GM23338 (cell line): ENCODE data around the gene AP1B1. TPM values are rescaled to one million over a fixed set of nuclear protein-coding genes. Genes with fewer than 3 reads are reported as not detected.

ENCODE experiments used
- ATAC-seq: fragments of 200-7000 bp; cut with Tn5 transposase; 3 replicates; pipeline ENCODE4 v1.9.1; 2020
- DNase-seq: peaks from one replicate; pipeline ENCODE4 v3.0.0-alpha.2; 2015; ENCODE audit warnings: low spot score
- H2AFZ ChIP-seq: fragments of 200-600 bp; sonication (generic); 2 replicates; pipeline ENCODE4 v1.8.0; 2016; ENCODE audit warnings: antibody characterized with exemption, mild to moderate bottlenecking, moderate library complexity
- H3F3A ChIP-seq: fragments of 200-600 bp; sonication (generic); replicated peaks from 2 replicates; pipeline ENCODE4 v1.8.0; 2017; ENCODE audit warnings: antibody characterized with exemption, mixed run types, low read depth
- H3K27ac ChIP-seq: fragments of 200-600 bp; sonication (generic); 2 replicates; pipeline ENCODE4 v1.6.1; 2016; ENCODE audit warnings: low read depth
- H3K27me3 ChIP-seq: fragments of 200-600 bp; sonication (generic); 2 replicates; pipeline ENCODE4 v1.8.0; 2016; ENCODE audit warnings: mild to moderate bottlenecking, mixed run types, moderate library complexity; ENCODE audit not compliant: insufficient read depth
- H3K36me3 ChIP-seq: fragments of 200-600 bp; sonication (generic); 2 replicates; pipeline ENCODE4 v1.8.0; 2016; ENCODE audit warnings: mild to moderate bottlenecking; ENCODE audit not compliant: insufficient read depth
- H3K4me1 ChIP-seq: fragments of 200-600 bp; sonication (generic); 2 replicates; pipeline ENCODE4 v1.8.0; 2016; ENCODE audit warnings: mild to moderate bottlenecking, moderate library complexity; ENCODE audit not compliant: insufficient read depth
- H3K4me2 ChIP-seq: fragments of 200-600 bp; sonication (generic); 2 replicates; pipeline ENCODE4 v1.7.1; 2017; ENCODE audit warnings: mixed run types
- H3K4me3 ChIP-seq: fragments of 200-600 bp; sonication (generic); 2 replicates; pipeline ENCODE4 v1.6.1; 2016; ENCODE audit warnings: mixed run types
- H3K79me2 ChIP-seq: fragments of 200-600 bp; sonication (generic); replicated peaks from 2 replicates; pipeline ENCODE4 v1.8.0; 2017; ENCODE audit warnings: mild to moderate bottlenecking; ENCODE audit not compliant: insufficient read depth
- H3K9me2 ChIP-seq: fragments of 200-600 bp; sonication (generic); 2 replicates; pipeline ENCODE4 v1.8.0; 2017; ENCODE audit not compliant: insufficient read depth
- H4K20me1 ChIP-seq: fragments of 200-600 bp; sonication (generic); replicated peaks from 2 replicates; pipeline ENCODE4 v1.8.0; 2017; ENCODE audit warnings: mild to moderate bottlenecking; ENCODE audit not compliant: insufficient read depth
- H3K27ac Mint-ChIP-seq: 2 replicates; pipeline ENCODE4 v1.8.0; 2020; ENCODE audit warnings: inconsistent platforms, mild to moderate bottlenecking, moderate library complexity, mixed read lengths
- H3K27me3 Mint-ChIP-seq: 3 replicates; pipeline ENCODE4 v1.8.0; 2022; ENCODE audit warnings: low read depth, mild to moderate bottlenecking, moderate library complexity, mixed read lengths, inconsistent platforms; ENCODE audit not compliant: insufficient read depth, poor library complexity
- H3K36me3 Mint-ChIP-seq: 3 replicates; pipeline ENCODE4 v1.8.0; 2021; ENCODE audit warnings: low read depth, mild to moderate bottlenecking, inconsistent platforms, moderate library complexity, mixed read lengths
- H3K4me1 Mint-ChIP-seq: 3 replicates; pipeline ENCODE4 v1.8.0; 2020; ENCODE audit warnings: mild to moderate bottlenecking, inconsistent platforms, mixed read lengths
- H3K4me3 Mint-ChIP-seq: 3 replicates; pipeline ENCODE4 v1.8.0; 2021; ENCODE audit warnings: moderate library complexity, mild to moderate bottlenecking, inconsistent platforms, mixed read lengths
- H3K9me3 Mint-ChIP-seq: 3 replicates; pipeline ENCODE4 v1.8.0; 2020; ENCODE audit warnings: moderate library complexity, mild to moderate bottlenecking, inconsistent platforms, mixed read lengths
- CREB1 ChIP-seq: fragments of 250-450 bp; sonication (Bioruptor Pico); IDR thresholded peaks from 2 replicates; pipeline ENCODE4 v1.5.0; 2020; ENCODE audit warnings: low read depth, mild to moderate bottlenecking, moderate library complexity
- EZH2 ChIP-seq: fragments of 200-600 bp; sonication (generic); IDR thresholded peaks from one replicate; pipeline ENCODE4 v1.8.0; 2017; ENCODE audit warnings: antibody characterized with exemption, mild to moderate bottlenecking, low read depth; ENCODE audit not compliant: unreplicated experiment
- EZH2phosphoT487 ChIP-seq: fragments of 200-600 bp; sonication (generic); IDR thresholded peaks from one replicate; pipeline ENCODE4 v1.8.1; 2018; ENCODE audit warnings: antibody characterized with exemption; ENCODE audit not compliant: unreplicated experiment
- JUNB ChIP-seq: IDR thresholded peaks from one replicate; pipeline ENCODE4 v1.6.1; 2016; ENCODE audit warnings: antibody characterized with exemption; ENCODE audit not compliant: unreplicated experiment
- NANOG ChIP-seq: IDR thresholded peaks from 2 replicates; pipeline ENCODE4 v1.6.1; 2016; ENCODE audit warnings: antibody characterized with exemption, borderline replicate concordance
- POLR2AphosphoS5 ChIP-seq: IDR thresholded peaks from 2 replicates; pipeline ENCODE4 v1.6.1; 2016; ENCODE audit warnings: antibody characterized with exemption, low read depth
- STAT1 ChIP-seq: IDR thresholded peaks from one replicate; pipeline ENCODE4 v1.6.1; 2016; ENCODE audit warnings: antibody characterized with exemption; ENCODE audit not compliant: unreplicated experiment
- ZNF114 ChIP-seq: fragments of 250-450 bp; sonication (Bioruptor Pico); IDR thresholded peaks from 2 replicates; pipeline ENCODE4 v1.5.0; 2020; ENCODE audit warnings: mild to moderate bottlenecking, moderate library complexity
- ZNF331 ChIP-seq: fragments of 250-450 bp; sonication (Bioruptor Pico); IDR thresholded peaks from 2 replicates; pipeline ENCODE4 v1.5.0; 2020; ENCODE audit warnings: low read depth, mild to moderate bottlenecking, moderate library complexity
- polyA plus RNA-seq: library from polyadenylated mRNA; unstranded; fragments of >200 nt; fragmentation: Nextera tagmentation; extraction: Ambion mirVana; gene quantifications from 2 replicates; pipeline ENCODE4 v1.2.1, GENCODE V29; 2016
- total RNA-seq: library from RNA; depleted of rRNA; stranded (reverse); fragments of >200 nt; shearing (Covaris generic); gene quantifications from 2 replicates; pipeline ENCODE4 v1.2.3, GENCODE V29; 2014
- TF ChIP-seq, protein P1 (sequence below): IDR thresholded peaks from one replicate; pipeline ENCODE4 v1.6.1; 2018; ENCODE audit warnings: antibody characterized with exemption; ENCODE audit not compliant: unreplicated experiment
- TF ChIP-seq, protein P2 (sequence below), 2 experiments: fragments of 200-600 bp in 1 of 2; sonication (generic) in 1 of 2; conservative IDR thresholded peaks; 2 replicates each; pipeline versions ENCODE4 v1.5.1 to v1.6.1; 2016 to 2017; ENCODE audit warnings: antibody characterized with exemption in 2 of 2, low read depth in 2 of 2, mild to moderate bottlenecking in 2 of 2, moderate library complexity in 1 of 2
- TF ChIP-seq, protein P3 (sequence below): fragments of 250-450 bp; sonication (Bioruptor Pico); IDR thresholded peaks from 2 replicates; pipeline ENCODE4 v1.5.0; 2020; ENCODE audit warnings: mild to moderate bottlenecking, moderate library complexity
- TF ChIP-seq, protein P4 (sequence below): IDR thresholded peaks from 2 replicates; pipeline ENCODE4 v1.6.1; 2016; ENCODE audit warnings: antibody characterized with exemption

AP1B1 gene
- total and polyA plus RNA-seq, 2 experiments from 2014 or later: 19.5 to 74.4 TPM

DNA sequence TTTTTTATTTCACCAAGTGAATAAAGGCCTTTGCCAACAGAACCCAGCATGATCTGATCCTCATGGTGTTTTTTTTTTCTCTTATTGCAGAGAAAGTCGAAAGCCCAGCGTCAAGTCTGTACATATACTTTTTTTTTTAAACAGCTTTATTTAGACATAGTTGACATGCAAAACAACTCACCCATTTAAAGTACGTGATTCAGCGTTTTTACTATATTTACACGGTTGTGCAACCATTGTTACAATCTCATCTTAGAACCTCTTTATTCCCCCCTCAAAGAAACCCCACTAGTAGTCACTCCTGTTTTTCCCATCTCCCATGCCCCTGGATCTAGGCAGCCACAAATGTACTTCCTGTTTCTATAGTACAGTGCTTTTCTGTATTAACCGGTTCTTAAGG lies 20.6 kb upstream of the AP1B1 start:
- Mint-ChIP-seq H3K27ac (no peak overlapping the region), H3K36me3 (no peaks in the 10 kb centered on the region), H3K4me1 (no peaks in the 10 kb centered on the region), H3K4me3 (no peak overlapping the region), H3K9me3 (no peaks in the 10 kb centered on the region), H3K27me3 (peaks cover 1% of the 10 kb centered on the region)
- Histone ChIP-seq H3K36me3 (no peaks in the 10 kb centered on the region), H3K27me3 (no peaks in the 10 kb centered on the region), H3K4me1 (no peaks in the 10 kb centered on the region), H3F3A (no peaks in the 10 kb centered on the region), H2AFZ (no peak overlapping the region), H3K27ac (no peak overlapping the region), H3K9me2 (no peaks in the 10 kb centered on the region), H3K4me3 (no peak overlapping the region), H3K4me2 (no peak overlapping the region), H3K79me2 (no peaks in the 10 kb centered on the region), H4K20me1 (no peaks in the 10 kb centered on the region)
- TF ChIP-seq, protein P1, sequence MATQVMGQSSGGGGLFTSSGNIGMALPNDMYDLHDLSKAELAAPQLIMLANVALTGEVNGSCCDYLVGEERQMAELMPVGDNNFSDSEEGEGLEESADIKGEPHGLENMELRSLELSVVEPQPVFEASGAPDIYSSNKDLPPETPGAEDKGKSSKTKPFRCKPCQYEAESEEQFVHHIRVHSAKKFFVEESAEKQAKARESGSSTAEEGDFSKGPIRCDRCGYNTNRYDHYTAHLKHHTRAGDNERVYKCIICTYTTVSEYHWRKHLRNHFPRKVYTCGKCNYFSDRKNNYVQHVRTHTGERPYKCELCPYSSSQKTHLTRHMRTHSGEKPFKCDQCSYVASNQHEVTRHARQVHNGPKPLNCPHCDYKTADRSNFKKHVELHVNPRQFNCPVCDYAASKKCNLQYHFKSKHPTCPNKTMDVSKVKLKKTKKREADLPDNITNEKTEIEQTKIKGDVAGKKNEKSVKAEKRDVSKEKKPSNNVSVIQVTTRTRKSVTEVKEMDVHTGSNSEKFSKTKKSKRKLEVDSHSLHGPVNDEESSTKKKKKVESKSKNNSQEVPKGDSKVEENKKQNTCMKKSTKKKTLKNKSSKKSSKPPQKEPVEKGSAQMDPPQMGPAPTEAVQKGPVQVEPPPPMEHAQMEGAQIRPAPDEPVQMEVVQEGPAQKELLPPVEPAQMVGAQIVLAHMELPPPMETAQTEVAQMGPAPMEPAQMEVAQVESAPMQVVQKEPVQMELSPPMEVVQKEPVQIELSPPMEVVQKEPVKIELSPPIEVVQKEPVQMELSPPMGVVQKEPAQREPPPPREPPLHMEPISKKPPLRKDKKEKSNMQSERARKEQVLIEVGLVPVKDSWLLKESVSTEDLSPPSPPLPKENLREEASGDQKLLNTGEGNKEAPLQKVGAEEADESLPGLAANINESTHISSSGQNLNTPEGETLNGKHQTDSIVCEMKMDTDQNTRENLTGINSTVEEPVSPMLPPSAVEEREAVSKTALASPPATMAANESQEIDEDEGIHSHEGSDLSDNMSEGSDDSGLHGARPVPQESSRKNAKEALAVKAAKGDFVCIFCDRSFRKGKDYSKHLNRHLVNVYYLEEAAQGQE: no peak
- no peak for TF ChIP-seq EZH2
- TF ChIP-seq, protein P2, sequence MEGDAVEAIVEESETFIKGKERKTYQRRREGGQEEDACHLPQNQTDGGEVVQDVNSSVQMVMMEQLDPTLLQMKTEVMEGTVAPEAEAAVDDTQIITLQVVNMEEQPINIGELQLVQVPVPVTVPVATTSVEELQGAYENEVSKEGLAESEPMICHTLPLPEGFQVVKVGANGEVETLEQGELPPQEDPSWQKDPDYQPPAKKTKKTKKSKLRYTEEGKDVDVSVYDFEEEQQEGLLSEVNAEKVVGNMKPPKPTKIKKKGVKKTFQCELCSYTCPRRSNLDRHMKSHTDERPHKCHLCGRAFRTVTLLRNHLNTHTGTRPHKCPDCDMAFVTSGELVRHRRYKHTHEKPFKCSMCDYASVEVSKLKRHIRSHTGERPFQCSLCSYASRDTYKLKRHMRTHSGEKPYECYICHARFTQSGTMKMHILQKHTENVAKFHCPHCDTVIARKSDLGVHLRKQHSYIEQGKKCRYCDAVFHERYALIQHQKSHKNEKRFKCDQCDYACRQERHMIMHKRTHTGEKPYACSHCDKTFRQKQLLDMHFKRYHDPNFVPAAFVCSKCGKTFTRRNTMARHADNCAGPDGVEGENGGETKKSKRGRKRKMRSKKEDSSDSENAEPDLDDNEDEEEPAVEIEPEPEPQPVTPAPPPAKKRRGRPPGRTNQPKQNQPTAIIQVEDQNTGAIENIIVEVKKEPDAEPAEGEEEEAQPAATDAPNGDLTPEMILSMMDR (conservative IDR thresholded peaks at IDR 0.05; ENCODE audit: low read depth in 2 of 2): no peak
- TF ChIP-seq EZH2phosphoT487: no peak
- TF ChIP-seq NANOG: no peak
- TF ChIP-seq JUNB: no peak
- no peak for TF ChIP-seq CREB1 (CRISPR knock-in tag)
- TF ChIP-seq POLR2AphosphoS5: no peak
- no peak for TF ChIP-seq STAT1
- TF ChIP-seq, protein P3, sequence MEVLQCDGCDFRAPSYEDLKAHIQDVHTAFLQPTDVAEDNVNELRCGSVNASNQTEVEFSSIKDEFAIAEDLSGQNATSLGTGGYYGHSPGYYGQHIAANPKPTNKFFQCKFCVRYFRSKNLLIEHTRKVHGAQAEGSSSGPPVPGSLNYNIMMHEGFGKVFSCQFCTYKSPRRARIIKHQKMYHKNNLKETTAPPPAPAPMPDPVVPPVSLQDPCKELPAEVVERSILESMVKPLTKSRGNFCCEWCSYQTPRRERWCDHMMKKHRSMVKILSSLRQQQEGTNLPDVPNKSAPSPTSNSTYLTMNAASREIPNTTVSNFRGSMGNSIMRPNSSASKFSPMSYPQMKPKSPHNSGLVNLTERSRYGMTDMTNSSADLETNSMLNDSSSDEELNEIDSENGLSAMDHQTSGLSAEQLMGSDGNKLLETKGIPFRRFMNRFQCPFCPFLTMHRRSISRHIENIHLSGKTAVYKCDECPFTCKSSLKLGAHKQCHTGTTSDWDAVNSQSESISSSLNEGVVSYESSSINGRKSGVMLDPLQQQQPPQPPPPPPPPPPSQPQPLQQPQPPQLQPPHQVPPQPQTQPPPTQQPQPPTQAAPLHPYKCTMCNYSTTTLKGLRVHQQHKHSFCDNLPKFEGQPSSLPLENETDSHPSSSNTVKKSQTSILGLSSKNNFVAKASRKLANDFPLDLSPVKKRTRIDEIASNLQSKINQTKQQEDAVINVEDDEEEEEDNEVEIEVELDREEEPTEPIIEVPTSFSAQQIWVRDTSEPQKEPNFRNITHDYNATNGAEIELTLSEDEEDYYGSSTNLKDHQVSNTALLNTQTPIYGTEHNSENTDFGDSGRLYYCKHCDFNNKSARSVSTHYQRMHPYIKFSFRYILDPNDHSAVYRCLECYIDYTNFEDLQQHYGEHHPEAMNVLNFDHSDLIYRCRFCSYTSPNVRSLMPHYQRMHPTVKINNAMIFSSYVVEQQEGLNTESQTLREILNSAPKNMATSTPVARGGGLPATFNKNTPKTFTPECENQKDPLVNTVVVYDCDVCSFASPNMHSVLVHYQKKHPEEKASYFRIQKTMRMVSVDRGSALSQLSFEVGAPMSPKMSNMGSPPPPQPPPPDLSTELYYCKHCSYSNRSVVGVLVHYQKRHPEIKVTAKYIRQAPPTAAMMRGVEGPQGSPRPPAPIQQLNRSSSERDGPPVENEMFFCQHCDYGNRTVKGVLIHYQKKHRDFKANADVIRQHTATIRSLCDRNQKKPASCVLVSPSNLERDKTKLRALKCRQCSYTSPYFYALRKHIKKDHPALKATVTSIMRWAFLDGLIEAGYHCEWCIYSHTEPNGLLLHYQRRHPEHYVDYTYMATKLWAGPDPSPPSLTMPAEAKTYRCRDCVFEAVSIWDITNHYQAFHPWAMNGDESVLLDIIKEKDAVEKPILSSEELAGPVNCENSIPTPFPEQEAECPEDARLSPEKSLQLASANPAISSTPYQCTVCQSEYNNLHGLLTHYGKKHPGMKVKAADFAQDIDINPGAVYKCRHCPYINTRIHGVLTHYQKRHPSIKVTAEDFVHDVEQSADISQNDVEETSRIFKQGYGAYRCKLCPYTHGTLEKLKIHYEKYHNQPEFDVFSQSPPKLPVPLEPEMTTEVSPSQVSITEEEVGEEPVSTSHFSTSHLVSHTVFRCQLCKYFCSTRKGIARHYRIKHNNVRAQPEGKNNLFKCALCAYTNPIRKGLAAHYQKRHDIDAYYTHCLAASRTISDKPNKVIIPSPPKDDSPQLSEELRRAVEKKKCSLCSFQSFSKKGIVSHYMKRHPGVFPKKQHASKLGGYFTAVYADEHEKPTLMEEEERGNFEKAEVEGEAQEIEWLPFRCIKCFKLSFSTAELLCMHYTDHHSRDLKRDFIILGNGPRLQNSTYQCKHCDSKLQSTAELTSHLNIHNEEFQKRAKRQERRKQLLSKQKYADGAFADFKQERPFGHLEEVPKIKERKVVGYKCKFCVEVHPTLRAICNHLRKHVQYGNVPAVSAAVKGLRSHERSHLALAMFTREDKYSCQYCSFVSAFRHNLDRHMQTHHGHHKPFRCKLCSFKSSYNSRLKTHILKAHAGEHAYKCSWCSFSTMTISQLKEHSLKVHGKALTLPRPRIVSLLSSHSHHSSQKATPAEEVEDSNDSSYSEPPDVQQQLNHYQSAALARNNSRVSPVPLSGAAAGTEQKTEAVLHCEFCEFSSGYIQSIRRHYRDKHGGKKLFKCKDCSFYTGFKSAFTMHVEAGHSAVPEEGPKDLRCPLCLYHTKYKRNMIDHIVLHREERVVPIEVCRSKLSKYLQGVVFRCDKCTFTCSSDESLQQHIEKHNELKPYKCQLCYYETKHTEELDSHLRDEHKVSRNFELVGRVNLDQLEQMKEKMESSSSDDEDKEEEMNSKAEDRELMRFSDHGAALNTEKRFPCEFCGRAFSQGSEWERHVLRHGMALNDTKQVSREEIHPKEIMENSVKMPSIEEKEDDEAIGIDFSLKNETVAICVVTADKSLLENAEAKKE: no peak
- no peak for TF ChIP-seq ZNF331 (CRISPR knock-in tag)
- TF ChIP-seq ZNF114 (CRISPR knock-in tag): no peak
- TF ChIP-seq, protein P4, sequence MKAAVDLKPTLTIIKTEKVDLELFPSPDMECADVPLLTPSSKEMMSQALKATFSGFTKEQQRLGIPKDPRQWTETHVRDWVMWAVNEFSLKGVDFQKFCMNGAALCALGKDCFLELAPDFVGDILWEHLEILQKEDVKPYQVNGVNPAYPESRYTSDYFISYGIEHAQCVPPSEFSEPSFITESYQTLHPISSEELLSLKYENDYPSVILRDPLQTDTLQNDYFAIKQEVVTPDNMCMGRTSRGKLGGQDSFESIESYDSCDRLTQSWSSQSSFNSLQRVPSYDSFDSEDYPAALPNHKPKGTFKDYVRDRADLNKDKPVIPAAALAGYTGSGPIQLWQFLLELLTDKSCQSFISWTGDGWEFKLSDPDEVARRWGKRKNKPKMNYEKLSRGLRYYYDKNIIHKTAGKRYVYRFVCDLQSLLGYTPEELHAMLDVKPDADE: no peak
- DNase-seq (no peak), ATAC-seq (no peak)
